Endothelial cell of umbilical vein (primary cell): Measurements from ENCODE around the gene AHI1. TPM values are rescaled to one million over a fixed set of nuclear protein-coding genes. Genes with fewer than 3 reads are reported as not detected.

ENCODE experiments used
- BruUV-seq: library from RNA; stranded (reverse); fragments of 400-500 nt; replicated peaks from 2 replicates; lab custom pipeline; 2021; lab: Mats Ljungman, UMichigan
- CTCF ChIA-PET: fragments of 300-600, 350-600 bp; sonication (Branson Sonifier 250); formaldehyde crosslinking; loops from one replicate; lab custom pipeline; 2021; ENCODE audit warnings: antibody characterized with exemption, inconsistent platforms; lab: Charles Lee
- POLR2A ChIA-PET: fragments of 300-600, 350-600 bp; sonication (Branson Sonifier 250); formaldehyde crosslinking; loops from one replicate; lab custom pipeline; 2021; ENCODE audit warnings: antibody characterized with exemption, inconsistent platforms; lab: Charles Lee
- DNase-seq: peaks from one replicate; pipeline ENCODE4 v3.0.0-alpha.2; 2011; ENCODE audit warnings: low read depth, low spot score
- FAIRE-seq: peaks from 2 replicates; lab custom pipeline; 2011; peaks lifted over from hg19 to GRCh38; lab: Jason Lieb, UNC
- H2AFZ ChIP-seq: 2 replicates; pipeline ENCODE4 v1.6.0; 2012; ENCODE audit warnings: low read depth, low read length, control low read depth, inconsistent platforms
- H3K27ac ChIP-seq: 2 replicates; pipeline ENCODE4 v1.5.1; 2011; ENCODE audit warnings: low read depth, mild to moderate bottlenecking, control low read depth, low read length, moderate library complexity; ENCODE audit not compliant: insufficient read depth
- H3K27me3 ChIP-seq, 2 experiments: 2 replicates each; pipeline versions ENCODE4 v1.6.0 to v1.6.1; 2011; ENCODE audit warnings: low read length in 2 of 2, mixed read lengths in 1 of 2; ENCODE audit not compliant: control insufficient read depth in 2 of 2, insufficient read depth in 2 of 2
- H3K36me3 ChIP-seq, 2 experiments: 2 replicates in 1 of 2; 3 replicates in 1 of 2; pipeline ENCODE4 v1.5.1; 2011; ENCODE audit warnings: low read length in 2 of 2, mild to moderate bottlenecking in 1 of 2, moderate library complexity in 1 of 2; ENCODE audit not compliant: control insufficient read depth in 2 of 2, insufficient read depth in 2 of 2; ENCODE audit errors: extremely low read depth in 1 of 2
- H3K4me1 ChIP-seq: 3 replicates; pipeline ENCODE4 v1.5.1; 2011; ENCODE audit warnings: mild to moderate bottlenecking, low read length; ENCODE audit not compliant: control insufficient read depth, insufficient read depth; ENCODE audit errors: extremely low read depth
- H3K4me2 ChIP-seq: 2 replicates; pipeline ENCODE4 v1.6.1; 2011; ENCODE audit warnings: low read length, control low read depth, mixed read lengths; ENCODE audit not compliant: insufficient read depth
- H3K4me3 ChIP-seq, 3 experiments: fragments of 200-600 bp in 1 of 3; sonication (generic), shearing (Covaris generic) in 1 of 3; replicated peaks in 1 of 3; 2 replicates each; pipeline ENCODE4 v1.5.1; 2011 to 2016; ENCODE audit warnings: control low read depth in 3 of 3, low read length in 3 of 3, mild to moderate bottlenecking in 2 of 3, inconsistent platforms in 1 of 3, low read depth in 1 of 3, moderate library complexity in 1 of 3; ENCODE audit not compliant: insufficient read depth in 1 of 3
- H3K79me2 ChIP-seq: 2 replicates; pipeline ENCODE4 v1.6.0; 2012; ENCODE audit warnings: low read length, inconsistent platforms; ENCODE audit not compliant: control insufficient read depth, insufficient read depth
- H3K9ac ChIP-seq: replicated peaks from 2 replicates; pipeline ENCODE3; 2011; ENCODE audit warnings: low read length, control low read depth; ENCODE audit not compliant: insufficient read depth; ENCODE audit errors: extremely low read depth
- H3K9me1 ChIP-seq: replicated peaks from 3 replicates; pipeline ENCODE4 v1.6.0; 2011; ENCODE audit warnings: mild to moderate bottlenecking, low read length; ENCODE audit not compliant: control insufficient read depth, insufficient read depth; ENCODE audit errors: extremely low read depth
- H3K9me3 ChIP-seq: replicated peaks from 2 replicates; pipeline ENCODE4 v1.5.1; 2012; ENCODE audit warnings: low read length, inconsistent platforms; ENCODE audit not compliant: control insufficient read depth, insufficient read depth
- H4K20me1 ChIP-seq: replicated peaks from 2 replicates; pipeline ENCODE3; 2011; ENCODE audit warnings: mild to moderate bottlenecking, low read length; ENCODE audit not compliant: control insufficient read depth, insufficient read depth; ENCODE audit errors: extremely low read depth
- CTCF ChIP-seq, 2 donors: IDR thresholded peaks; 1 replicate in 1 of 2; 2 replicates in 1 of 2; pipeline ENCODE4 v1.5.1; 2011; ENCODE audit warnings: low read length in 2 of 2, mild to moderate bottlenecking in 2 of 2, moderate library complexity in 2 of 2, control low read depth in 1 of 2, inconsistent platforms in 1 of 2, low read depth in 1 of 2; ENCODE audit not compliant: insufficient read depth in 1 of 2; ENCODE audit errors: extremely low read depth in 1 of 2
- EZH2 ChIP-seq: IDR thresholded peaks from 2 replicates; pipeline ENCODE4 v1.6.1; 2012; ENCODE audit warnings: borderline replicate concordance, low read depth, mild to moderate bottlenecking, moderate library complexity, low read length, inconsistent platforms; ENCODE audit not compliant: severe bottlenecking
- FOS ChIP-seq: IDR thresholded peaks from 2 replicates; pipeline ENCODE4 v1.6.1; 2011; ENCODE audit warnings: mild to moderate bottlenecking, low read length, moderate library complexity, borderline replicate concordance; ENCODE audit not compliant: insufficient read depth
- GATA2 ChIP-seq: IDR thresholded peaks from 2 replicates; pipeline ENCODE4 v1.7.0; 2011; ENCODE audit warnings: low read depth, mild to moderate bottlenecking, moderate library complexity, mixed read lengths, low read length; ENCODE audit not compliant: insufficient read length, insufficient read depth
- JUN ChIP-seq: IDR thresholded peaks from 2 replicates; pipeline ENCODE4 v1.6.1; 2011; ENCODE audit warnings: borderline replicate concordance, low read depth; ENCODE audit not compliant: insufficient read length, insufficient read depth
- MAX ChIP-seq: IDR thresholded peaks from 2 replicates; pipeline ENCODE4 v1.6.1; 2011; ENCODE audit not compliant: insufficient read depth, insufficient read length
- MYC ChIP-seq: IDR thresholded peaks from one replicate; pipeline ENCODE4 v1.6.1; 2011; ENCODE audit warnings: mild to moderate bottlenecking, low read depth, low read length
- POLR2A ChIP-seq: IDR thresholded peaks from 2 replicates; pipeline ENCODE4 v1.6.1; 2012; ENCODE audit warnings: low read depth, mild to moderate bottlenecking, control low read depth, low read length
- POLR2AphosphoS5 ChIP-seq: IDR thresholded peaks from 2 replicates; pipeline ENCODE4 v1.6.1; 2012; ENCODE audit warnings: low read depth, mild to moderate bottlenecking, control low read depth, low read length, moderate library complexity; ENCODE audit not compliant: insufficient read depth
- dilution Hi-C: fragments of 300-500 bp; cut with MboI; formaldehyde crosslinking; loops from one replicate; pipeline ENCODE4 v1.15.0; 2019; ENCODE audit warnings: low sequenced_read_pairs; ENCODE audit not compliant: extremely low pct_ligation_motif_present
- intact Hi-C: fragments of 100-400 bp; cut with micrococcal nuclease; formaldehyde crosslinking; loops from one replicate; pipeline ENCODE4 v1.10.0; 2022
- polyA plus RNA-seq, 4 experiments: library from polyadenylated mRNA; depleted of rRNA in 3 of 4; stranded (reverse) in 3 of 4; unstranded in 1 of 4; fragments of >200 nt; gene quantifications; 2 replicates each; pipeline versions ENCODE4 v1.2.1 to v1.2.3, GENCODE V29; 2011 to 2012; ENCODE audit warnings: missing spikeins in 1 of 4
- total RNA-seq: library from RNA; stranded (reverse); gene quantifications from 2 replicates; pipeline ENCODE4 v1.2.3, GENCODE V29; 2021

AHI1 gene
- total and polyA plus RNA-seq, 2 donors (not counting 3 experiments of a cell fraction or from before 2014, with no cell fraction given): 5.1 to 20.7 TPM

- no peak for DNase-seq
- no peak overlapping the region for H3K9ac ChIP-seq
- BruUV-seq: no TSS peak
These were observed 28.1 kb upstream of the AHI1 start for GRCh38 chr6:135525594-135525993.

More at GRCh38 chr6:135525594-135525993, 28.1 kb upstream of the AHI1 start:
- Histone ChIP-seq H3K4me3 (no peak overlapping the region), H3K27ac (no peak overlapping the region), H3K9me3 (no peaks in the 10 kb centered on the region), H3K79me2 (no peaks in the 10 kb centered on the region), H3K36me3 (no peaks in the 10 kb centered on the region), H2AFZ (no peak overlapping the region), H3K4me1 (no peaks in the 10 kb centered on the region), H3K4me2 (no peak overlapping the region), H3K9me1 (peaks cover 3% of the 10 kb centered on the region), H3K27me3 (no peaks in the 10 kb centered on the region), H4K20me1 (no peaks in the 10 kb centered on the region)
- FAIRE-seq: no peak
- no peak for TF ChIP-seq POLR2AphosphoS5
- TF ChIP-seq CTCF (IDR thresholded peaks at IDR 0.05; ENCODE audit: extremely low read depth in 1 of 2, insufficient read depth in 1 of 2, low read depth in 1 of 2, low read length in 2 of 2): no peak
- TF ChIP-seq EZH2: no peak
- no peak for TF ChIP-seq FOS
- TF ChIP-seq GATA2: no peak
- no peak for TF ChIP-seq MAX
- TF ChIP-seq MYC: no peak
- TF ChIP-seq POLR2A: no peak
- no peak for TF ChIP-seq JUN
- ChIA-PET CTCF (no interaction called here), POLR2A (no interaction called here)
- intact Hi-C loops: no loop called here
- dilution Hi-C loops: no loop called here
